Measurements from ENCODE around the gene NRXN3.

NRXN3 gene

DNA sequence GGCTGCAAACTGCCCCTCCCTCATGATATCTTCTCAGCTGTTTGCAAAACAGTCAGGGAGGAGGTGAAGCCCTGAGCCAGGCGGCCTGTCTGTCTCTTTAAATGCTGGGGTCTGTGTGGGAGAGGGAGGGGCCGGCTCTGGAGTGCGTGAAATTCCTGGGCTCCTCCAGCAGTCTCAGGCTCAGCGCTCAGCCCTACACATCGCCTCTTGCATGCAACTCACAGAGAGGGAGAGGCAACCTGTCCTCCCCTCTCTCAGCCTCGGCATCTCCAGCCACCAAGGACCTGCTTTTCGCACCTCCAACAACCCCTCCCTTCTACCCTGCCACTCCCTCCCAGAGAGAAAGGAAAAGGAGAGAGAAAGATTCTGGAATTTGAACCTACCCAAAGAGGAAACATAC lies at the start of gene NRXN3:
Gene NRXN3 (plus strand): TSS at position 171 of the 400 bp plus-strand sequence. CDS start 72,721 bp downstream, outside the sequence.
- no peak for DNase-seq (ENCODE audit: low read depth in 2 of 2, low spot score in 1 of 2)

DNA sequence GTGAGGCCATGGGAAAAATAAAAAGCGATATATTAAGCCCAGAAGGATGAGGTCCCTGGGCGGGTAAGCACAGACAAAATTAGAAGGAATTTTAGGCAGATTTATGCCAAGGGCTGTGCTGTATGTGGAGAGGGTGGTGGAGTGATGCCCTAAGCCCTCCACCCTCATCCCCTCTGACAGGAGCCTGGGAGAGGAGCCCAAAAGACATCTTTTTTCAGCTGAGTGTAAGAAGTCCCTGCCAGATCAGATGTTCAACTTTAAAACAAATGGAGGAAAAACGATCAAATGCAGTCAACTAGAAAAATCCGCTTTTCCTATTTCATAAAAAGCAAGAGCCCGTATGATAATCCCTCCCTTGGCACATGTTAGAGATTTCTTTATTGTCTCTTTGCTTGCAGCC lies 47.7 kb upstream of the NRXN3 start:
- no peak for DNase-seq (ENCODE audit: low read depth in 2 of 2, low spot score in 1 of 2)

DNA sequence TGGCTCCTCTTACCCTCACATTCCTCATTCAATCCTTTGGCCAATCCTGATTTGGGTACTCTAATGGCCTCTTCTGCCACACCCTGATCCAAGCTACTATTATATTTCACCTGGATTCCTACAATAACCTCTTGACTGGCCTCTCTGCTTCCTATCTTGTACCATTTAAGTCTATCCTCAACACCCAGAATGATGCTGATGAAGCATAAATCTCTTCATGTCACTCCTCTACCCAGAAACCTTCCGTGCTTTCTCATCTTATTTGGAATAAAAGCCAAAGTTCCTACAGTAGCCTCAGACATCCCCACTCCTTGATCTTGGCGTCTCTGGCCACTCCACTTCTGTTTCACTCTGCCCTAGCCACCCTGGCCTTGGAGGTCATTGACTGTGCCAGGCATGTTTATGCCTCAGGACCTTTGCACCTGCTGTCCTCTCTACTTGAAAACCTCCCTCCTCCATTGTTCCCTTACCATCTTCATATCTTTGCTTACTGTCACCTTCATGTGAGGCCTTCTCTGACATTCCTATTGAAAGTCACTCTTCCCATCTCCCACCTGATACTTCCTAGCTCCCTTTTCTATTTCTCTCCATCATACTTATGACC lies 46.4 kb upstream of the NRXN3 start:
- DNase-seq (ENCODE audit: low read depth in 2 of 2, low spot score in 1 of 2), result no peak

DNA sequence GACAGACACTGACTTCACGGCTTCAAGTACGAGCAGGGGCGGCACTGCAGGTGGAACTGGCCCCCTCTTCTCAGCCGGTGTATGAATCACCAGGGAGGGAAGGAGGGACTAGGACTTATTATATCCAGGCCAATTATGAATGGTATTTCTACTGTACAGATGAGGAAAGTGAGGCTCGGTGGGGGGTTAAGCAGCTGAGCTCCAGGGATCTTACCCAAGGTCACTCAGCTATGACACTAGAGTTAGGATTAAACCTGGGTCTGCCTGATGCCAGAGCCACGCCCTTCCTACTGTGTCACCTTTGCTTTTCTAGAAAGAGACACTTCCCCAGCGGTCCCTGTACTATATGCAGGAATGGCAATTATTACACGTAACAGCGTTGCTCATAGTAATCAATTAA lies 42.2 kb upstream of the NRXN3 start:
- no peak for DNase-seq (ENCODE audit: low read depth in 2 of 2, low spot score in 1 of 2)

DNA sequence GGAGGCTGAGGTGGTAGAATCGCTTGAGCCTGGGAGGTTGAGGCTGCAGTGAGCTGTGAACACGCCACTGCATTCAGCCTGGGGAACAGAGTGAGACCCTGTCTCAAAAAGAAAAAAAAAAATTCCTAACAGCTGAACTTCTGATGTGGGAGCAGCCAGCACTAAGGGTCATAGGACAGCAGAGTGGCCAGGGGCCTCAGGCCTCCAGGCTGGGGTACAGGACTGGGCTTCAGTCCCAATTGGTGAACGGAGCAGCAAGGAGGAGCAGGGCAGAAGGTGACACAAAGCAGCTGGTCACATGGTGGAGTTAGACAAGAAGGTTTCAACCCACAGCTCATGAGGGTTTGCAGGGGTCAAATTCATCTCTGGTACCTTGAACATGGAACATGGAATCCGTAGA lies 40.8 kb upstream of the NRXN3 start:
- DNase-seq (ENCODE audit: low read depth in 2 of 2, low spot score in 1 of 2), result no peak

DNA sequence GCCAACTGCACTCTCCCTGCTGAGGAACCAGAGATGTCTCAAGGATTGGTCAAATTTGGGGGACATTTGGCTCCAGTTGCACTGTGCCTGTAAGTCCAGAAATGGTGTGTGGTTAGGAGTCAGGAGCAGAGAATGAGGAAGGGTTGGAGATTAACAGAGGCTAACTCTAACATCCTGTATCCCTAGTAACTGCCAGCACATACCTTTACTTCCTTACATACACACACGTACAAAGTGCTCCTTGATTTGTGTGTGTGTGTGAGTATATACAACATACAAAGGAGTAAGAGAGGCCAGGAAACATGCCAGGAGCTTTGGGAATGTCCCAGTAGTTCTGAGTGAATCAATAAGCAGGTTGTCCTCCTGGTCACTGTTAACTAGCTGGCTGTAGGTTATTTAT lies 39.8 kb upstream of the NRXN3 start:
- no peak for DNase-seq (ENCODE audit: low read depth in 2 of 2, low spot score in 1 of 2)

DNA sequence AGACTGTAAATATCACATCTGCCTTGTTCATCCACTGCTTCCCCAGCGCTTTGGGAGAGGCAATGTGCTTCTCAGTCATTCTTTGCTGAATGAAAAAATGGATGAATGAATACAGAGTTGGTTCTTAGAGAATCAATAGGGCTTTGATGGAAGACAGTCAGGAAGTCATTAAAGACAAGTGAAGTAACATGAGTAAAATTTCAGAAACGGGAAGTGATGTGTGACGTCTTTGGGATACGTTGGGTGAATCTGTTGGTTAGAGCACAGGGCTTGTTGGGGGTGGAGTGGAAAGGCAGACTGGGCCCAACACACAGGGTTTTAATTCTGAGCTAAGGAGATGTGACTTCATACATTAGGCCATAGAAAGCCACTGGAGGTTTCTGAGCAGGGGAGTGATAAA lies 39.0 kb upstream of the NRXN3 start:
- DNase-seq (ENCODE audit: low read depth in 2 of 2, low spot score in 1 of 2), result no peak

DNA sequence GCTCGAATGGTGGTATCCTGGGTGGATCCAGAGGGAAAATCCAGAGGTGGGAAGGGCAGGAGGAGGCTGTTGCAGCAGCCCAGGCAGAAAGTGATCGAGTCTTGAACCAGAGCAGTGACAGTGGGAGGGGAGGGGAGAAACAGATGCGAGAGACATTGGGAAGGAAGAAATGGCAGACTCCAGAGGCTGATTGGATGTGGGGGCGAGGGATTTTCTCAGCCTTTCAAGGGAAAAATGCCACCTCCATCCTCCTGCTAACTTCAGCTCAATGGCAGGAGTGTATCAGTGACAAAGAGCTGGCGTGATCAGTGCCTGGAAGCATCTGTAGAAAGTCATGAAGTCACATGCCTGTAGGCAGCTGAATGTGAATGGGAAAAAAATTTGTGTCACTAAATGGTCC lies 38.6 kb upstream of the NRXN3 start:
- DNase-seq (ENCODE audit: low read depth in 2 of 2, low spot score in 1 of 2), result no peak

DNA sequence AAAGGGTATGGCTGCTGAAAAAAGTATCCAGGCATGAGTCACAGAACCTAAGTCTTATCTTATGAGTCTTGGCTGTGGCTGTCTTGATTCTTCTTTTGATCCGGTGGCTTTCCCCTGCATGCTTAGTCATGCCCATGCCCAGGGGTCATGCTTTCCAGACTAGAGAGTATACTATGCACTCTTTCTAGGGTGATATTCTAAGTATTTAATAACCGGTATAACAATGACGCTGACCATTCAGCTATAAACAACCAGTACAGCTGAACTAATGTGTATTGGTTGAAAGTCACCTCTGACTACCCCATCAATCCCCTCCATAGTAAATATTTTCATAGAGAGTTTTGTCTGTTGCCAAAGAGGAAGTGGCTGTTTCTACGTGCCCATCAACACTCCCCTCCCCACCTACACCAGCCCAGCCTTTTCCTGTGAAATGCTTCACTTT lies 34.7 kb upstream of the NRXN3 start:
- no peak for DNase-seq (ENCODE audit: low read depth in 2 of 2, low spot score in 1 of 2)

DNA sequence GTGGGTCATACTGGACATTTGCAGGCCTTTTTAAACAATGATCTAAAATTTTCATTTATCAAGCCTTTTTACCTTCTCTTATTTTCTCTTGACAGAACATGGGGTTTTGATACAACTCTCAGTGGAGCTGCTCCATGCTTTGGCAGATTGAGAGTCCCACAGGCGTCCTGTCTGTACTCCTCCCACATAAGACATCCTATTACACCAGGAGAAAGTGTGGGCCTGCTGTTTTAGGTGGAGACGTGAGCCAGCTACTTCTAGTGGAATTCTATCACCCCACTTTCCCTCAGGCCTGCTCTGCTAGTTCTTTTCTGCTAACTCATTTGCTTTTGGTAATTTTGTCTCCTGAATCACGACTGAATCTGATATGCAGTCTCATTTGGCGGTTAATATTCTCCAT lies 33.5 kb upstream of the NRXN3 start:
- no peak for DNase-seq (ENCODE audit: low read depth in 2 of 2, low spot score in 1 of 2)

DNA sequence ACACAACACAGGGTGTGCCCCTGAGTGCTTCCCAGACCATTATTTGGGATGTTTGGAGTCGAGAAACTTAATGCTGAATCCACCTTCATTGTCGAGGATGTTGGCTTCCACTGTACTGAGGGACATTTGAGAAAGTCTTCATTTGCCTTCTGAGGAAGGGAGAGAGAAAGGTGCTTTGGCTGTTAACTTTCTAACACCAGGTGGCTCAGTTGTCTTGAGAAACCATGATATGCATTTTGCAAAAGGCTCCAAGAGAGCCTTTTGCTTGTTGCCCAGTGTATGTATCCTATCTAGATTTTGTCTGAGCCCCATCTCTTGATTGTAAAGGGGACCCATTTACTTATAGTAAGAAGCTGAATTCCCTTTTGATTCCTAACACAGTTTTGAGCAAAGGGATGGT lies 28.6 kb upstream of the NRXN3 start:
- DNase-seq (ENCODE audit: low read depth in 2 of 2, low spot score in 1 of 2), result no peak

DNA sequence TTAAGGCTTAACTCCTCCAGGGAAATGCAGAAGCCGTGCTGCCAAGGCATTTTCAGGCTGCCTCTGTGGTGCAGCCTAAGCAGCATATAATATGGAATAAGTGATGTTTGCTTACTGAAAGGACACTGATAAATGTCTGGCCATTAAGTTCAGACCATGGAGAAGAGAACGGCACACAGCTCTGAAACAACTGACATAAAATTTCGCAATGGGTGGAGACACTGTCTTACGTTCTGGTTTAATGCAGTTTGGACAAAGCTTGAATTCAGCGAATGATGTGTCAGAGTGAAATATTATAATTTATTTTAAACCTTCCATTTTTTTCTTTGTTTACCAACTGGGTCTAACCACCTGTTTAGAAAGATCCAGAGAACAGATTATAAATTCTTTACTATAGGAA lies 27.2 kb upstream of the NRXN3 start:
- no peak for DNase-seq (ENCODE audit: low read depth in 2 of 2, low spot score in 1 of 2)

DNA sequence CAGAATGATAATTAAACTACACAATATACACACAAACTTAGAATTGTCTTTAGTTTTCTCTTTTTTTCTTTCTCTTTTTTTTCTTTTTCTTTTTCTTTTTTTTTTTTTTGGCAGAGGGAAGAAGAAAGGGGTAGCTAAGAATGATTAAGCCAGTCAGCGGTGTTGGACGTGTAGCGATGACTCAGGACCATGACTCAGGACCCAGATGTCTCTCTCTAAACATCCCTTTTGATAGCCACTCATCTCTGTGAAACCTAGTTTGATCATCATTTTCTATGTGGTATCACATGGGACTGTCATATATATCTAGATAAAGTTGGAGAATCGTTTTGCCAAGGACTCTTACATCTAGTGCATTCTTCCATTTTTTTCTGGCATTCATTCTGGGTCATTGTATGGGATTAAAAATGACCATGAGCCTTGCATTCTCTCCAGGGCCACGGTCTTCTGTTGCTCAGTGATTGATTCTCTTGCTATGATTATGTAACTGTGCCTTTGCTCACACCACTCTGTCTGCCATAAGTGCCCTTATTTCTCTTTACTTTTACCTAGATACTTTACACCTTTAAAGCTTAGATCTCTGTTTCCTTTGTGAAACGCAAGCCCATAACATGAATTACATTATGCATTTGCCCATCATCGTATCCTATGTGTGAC lies 26.6 kb upstream of the NRXN3 start:
- no peak for DNase-seq (ENCODE audit: low read depth in 2 of 2, low spot score in 1 of 2)

DNA sequence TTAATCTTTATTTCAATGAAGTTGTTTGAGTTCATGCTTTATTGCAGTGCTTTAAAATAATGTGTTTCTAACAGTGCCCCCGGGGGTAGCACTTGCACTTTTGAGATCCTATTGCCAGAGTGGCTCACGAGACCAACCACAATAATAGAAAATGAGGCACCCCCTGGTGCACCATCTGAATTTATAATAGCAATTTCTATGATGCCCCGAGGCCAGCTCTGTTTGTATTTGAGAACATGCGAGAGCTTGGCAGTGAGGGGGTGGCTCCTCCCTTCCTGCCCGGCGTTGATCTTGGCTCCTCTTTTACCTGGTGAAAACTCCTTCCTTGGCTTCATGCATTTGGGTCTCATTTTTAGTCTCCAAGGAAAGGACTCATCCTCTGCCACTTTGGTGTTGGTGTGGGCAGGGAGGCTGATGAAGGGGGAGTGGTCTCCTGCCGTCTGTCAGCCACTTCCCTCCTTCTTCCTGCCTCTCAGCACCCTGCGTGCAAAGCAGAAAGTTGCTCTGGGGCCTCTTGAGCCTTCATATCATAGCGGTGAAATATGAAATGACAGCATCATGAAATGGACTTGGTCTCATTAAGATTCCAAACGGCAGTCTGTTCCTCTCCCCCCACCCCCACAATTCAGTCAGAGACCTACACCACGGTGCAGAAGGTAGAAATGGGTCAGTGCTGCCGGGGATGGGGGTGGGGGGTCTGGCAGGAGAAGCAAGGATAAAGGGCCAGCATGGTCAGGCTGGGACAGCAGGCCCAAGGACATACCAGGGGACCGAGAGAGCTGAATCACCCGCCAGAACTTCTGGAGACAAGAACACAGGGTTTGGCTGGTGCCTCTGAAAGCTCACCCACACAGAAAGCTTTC lies 17.7 kb upstream of the NRXN3 start:
- DNase-seq (ENCODE audit: low read depth in 2 of 2, low spot score in 1 of 2), result no peak

DNA sequence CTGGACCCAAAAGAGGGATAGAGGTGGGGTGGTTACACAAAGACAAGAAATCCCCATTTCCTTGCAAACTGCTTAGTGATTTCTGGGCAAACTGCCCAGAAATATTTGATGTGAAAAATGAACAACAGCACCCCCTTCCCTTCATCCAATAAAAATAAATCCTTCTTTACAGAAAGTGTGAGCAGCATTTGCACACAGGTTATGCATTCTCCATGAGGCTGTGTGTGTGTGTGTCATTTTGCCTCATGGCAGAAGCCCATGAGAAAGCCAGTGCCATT lies 17.2 kb upstream of the NRXN3 start:
- DNase-seq (ENCODE audit: low read depth in 2 of 2, low spot score in 1 of 2), result no peak

DNA sequence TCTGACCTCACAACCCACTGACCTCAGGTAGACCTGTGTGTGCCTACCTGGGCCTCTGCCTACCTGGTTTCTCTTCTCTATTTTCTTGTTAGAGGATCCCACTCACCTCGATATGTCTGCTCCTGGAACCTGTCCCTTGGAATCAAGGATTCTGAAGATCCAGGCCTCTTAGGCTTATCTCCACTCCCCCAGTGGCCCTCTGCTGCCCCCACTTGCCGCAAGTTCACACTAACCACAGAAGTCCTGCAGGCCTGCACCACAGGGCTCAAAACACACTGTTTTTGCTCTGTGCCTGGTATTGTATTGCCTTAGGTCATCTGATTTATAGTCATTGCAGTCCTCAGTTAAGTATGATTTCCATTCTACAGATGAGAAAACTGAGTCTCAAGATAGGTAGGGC lies 15.3 kb upstream of the NRXN3 start:
- DNase-seq (ENCODE audit: low read depth in 2 of 2, low spot score in 1 of 2), result no peak

DNA sequence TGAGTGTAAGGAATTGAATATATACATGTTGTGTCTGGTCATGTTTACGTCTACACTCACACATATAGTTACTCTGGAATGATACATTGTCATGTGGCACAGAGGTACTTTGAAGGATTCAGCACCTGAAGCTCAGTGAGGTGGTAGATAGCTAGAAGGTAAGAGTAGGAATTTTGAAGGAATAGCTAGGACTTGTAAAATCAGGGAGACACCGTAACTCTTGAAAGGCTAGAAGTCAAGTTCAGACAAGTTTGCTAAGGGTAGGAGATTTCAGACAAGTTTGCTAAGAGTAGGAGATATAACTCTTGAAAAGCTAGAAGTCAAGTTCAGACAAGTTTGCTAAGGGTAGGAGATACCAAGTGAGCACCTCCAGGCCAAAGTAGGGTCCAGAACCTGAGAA lies 14.0 kb upstream of the NRXN3 start:
- no peak for DNase-seq (ENCODE audit: low read depth in 2 of 2, low spot score in 1 of 2)

DNA sequence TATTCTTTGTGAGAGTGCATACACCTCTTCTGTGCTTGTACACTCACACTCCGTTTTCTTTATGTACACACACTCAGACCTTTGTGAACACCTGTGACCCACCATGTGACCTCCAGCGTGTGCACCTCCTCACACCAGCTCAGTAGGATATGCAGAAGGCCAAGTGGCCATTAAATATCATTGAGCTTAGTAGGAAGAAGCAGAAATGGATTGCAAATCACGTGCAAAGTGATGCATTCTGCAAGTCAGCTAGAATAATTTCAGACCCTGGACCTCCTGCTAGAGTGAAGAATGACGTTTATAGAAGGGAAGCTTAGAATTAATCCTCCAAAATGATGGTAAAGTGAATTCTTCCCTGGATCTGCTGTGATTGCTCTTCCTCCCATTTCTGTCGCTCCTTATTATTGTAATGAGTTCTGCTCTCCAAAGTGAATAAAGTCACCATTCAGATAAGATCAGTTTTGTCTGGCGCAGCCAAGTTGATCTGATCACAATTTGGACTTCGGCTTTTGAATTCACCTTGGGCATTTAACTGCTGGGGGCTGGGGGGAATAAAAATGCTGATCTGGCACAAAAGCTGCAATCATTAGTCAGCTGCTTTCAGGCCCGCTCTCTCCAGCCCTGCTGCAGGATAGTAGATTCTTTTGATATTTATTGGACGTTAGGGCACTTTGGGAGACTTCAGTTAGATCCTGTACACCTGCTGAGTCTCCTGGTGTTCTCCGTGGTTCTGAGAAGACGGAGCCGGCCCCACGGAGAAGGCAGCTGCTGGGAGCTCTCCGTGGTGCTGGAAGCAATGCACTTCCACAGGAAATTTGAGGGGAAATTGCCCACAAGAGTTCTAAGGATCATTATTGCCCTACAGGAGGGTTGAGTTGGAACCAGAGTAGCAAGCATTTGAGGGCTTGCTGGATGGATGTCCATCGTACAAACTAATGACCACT lies 12.4 kb upstream of the NRXN3 start:
- no peak for DNase-seq (ENCODE audit: low read depth in 2 of 2, low spot score in 1 of 2)

DNA sequence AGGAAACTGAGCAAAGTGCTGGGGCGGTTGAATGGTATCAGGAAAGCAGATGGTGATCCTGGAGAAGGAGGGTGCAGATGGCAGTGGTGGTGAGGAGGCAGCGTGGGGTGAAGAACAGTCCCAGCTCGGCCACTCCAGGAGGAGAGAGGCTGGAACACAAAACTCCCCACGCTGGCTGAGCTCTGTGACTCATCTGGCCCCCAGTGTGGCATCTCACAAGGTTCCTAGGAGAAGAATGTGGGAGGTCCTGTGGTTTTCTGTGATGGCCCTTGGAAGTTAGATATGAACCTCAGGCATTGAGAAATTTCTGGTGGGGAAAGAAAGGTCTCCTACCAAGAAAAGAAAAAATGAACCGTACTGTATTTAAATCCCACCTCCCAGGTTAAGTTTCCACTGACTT lies 8.0 kb upstream of the NRXN3 start:
- DNase-seq (ENCODE audit: low read depth in 2 of 2, low spot score in 1 of 2), result no peak

DNA sequence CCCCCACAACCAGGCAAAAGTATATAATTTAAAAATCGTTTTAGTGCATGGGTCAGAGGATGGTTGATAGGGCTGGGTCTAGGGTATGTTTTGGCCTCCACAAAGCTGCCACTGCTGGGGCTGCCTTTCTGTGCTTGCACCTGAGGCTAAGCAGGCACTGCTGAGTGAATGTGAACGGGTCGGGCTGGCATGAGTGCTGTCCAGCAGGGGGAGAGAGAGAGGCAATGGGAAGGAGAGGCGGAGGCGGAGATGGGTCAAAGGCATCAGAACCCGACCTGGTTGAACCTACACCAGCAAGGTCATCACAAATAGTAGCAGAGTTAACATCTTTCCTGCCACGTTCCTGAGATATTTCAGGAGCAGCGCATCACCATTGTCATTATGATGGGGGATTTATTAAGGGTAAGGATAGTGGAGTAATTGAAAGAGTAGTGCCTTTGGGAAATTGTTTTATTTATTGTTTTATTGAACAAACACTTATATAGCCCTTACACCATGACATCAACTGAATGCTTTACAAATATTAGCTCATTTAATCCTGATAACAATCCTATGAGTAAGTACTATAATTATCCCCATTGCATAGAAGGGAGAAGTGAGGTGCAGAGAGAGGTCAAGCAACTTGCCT lies 5.8 kb upstream of the NRXN3 start:
- DNase-seq (ENCODE audit: low read depth in 2 of 2, low spot score in 1 of 2), result no peak

DNA sequence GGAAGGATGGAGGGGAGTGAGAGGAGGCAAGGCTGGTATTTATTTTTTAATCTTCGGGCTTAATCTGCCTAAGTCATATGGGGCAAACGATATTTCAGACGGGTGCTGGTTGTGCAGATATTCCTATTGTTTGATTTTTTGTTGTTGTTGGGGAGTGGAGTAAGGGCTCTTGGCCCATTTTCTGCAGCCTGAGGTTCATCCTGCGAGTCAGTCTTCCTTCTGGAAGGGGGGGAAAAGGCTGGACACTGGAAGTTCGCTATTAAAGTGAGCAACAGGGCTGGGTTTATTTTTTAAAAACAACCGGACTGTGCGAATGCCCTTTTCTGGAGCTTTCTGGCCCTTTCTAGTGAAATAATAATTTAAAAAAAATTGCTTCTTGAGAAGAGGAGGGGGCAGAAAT lies 2.3 kb downstream of the NRXN3 start:
- no peak for DNase-seq (ENCODE audit: low read depth in 2 of 2, low spot score in 1 of 2)

All from stimulated activated CD8-positive, alpha-beta memory T cell treated with anti-CD3 and anti-CD28 coated beads, Interleukin-4, amount 100 ng/mL, for 1 hour (primary cell).